ENCODE measurements around the gene GID8.
A peak's percentile ranks its signal among the peaks of the same experiment; 100 is the strongest.

The GID8 gene

GRCh38 chr20:62971211-62971949 is 33.4 kb downstream of the GID8 start:
- H3K9ac ChIP-seq (ENCODE audit: low read depth, low read length), result no peak overlapping the region
- no peak overlapping the region for H3K4me3 ChIP-seq (ENCODE audit: low read length)
- H3K4me2 ChIP-seq (ENCODE audit: low read length), result no peak overlapping the region
- H3K9me3 ChIP-seq (replicated peaks; ENCODE audit: low read length), result no peaks in the 10 kb centered on the region
- H3K36me3 ChIP-seq (ENCODE audit: insufficient read depth, low read length), result no peaks in the 10 kb centered on the region
- no peaks in the 10 kb centered on the region for H3K4me1 ChIP-seq (ENCODE audit: control insufficient read depth, insufficient read depth, low read length)
- peaks cover 38% of the 10 kb centered on the region for H3K27me3 ChIP-seq (ENCODE audit: control insufficient read depth, insufficient read depth, low read length)

DNA sequence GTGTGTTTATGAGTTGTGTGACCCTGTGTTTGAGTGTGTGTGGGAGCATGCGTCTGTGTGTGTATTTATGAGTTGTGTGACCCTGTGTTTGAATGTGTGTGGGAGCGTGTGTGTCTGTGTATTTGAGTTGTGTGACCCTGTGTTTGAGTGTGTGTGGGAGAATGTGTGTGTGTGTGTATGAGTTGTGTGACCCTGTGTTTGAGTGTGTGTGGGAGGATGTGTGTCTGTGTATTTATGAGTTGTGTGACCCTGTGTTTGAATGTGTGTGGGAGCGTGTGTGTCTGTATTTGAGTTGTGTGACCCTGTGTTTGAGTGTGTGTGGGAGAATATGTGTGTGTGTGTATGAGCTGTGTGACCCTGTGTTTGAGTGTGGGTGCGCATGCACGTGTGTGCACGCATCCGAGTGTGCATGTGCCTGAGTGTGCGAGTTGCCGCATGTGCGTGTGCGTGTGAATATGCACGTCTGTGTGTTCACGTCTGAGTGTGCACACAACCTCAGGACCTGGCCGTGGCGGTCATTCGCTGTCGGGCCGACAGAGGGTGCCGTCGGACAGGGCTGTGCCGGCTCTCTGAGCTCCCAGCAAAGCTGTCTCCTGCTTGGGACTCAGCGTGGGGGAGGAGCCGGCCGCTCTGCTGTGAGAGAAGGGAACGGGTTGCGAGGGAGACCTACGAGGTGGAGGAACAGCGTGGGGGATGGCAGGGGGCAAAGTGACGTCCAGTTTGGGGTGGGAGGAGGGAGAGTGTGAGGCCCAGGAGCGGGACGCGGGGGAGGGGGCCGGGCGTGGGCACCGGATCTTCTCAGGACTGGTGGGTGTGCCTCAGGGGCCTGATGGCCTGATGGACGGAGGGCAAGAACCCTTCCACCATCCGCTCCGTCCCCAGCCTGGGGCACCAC is 34.2 kb downstream of the GID8 start:
- Histone ChIP-seq H3K4me2 (ENCODE audit: low read length) (peak overlapping the region; percentile 58), H3K9me3 (replicated peaks; ENCODE audit: low read length) (no peaks in the 10 kb centered on the region), H3K9ac (ENCODE audit: low read depth, low read length) (no peak overlapping the region), H3K36me3 (ENCODE audit: insufficient read depth, low read length) (no peaks in the 10 kb centered on the region), H3K27me3 (ENCODE audit: control insufficient read depth, insufficient read depth, low read length) (peaks cover 38% of the 10 kb centered on the region), H3K4me3 (ENCODE audit: low read length) (peak overlapping the region; percentile 36), H3K4me1 (ENCODE audit: control insufficient read depth, insufficient read depth, low read length) (no peaks in the 10 kb centered on the region)

DNA sequence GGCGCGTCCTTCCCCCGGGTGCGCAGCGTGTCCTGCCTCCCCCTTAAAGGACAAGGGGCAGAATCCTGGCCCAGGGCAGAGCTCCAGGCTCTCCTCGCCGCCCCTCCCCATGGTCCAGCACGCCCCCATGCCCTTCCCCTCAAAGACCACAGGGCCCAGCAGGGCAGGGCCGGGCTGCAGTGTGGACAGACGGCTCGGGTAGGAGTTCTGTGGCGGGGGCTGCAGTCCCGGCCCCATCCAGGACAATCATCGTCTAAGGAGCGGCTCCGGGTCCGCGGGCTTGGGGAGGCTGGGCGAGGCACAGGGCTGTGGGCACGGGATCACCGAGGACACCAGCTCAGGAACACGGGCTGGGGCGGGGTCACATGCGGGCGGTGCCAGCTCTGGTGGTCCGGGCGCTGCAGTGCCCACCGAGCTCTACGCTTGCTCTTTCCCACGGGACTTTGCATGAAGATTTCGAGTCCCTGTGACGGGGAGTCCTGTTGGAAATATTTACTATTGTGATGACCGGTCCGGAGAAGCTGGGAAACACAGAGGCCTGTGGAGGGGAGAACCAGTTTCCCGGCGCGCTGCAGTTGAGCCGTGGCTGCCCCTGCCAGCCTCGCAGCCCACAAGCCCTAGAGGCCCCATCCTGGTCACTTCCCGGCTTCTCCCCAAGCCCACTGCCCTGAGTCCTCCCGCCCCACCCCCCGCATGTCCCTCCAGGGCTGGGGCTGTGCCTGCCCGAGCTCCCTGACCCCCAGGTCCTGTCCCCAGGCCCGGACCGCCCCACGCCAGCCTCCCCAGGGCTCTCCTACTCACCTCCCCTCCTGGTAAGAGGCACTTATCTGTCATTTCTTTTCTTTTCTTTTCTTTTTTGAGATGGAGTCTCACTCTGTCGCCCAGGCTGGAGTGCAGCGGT is 35.1 kb downstream of the GID8 start:
- H3K4me2 ChIP-seq (ENCODE audit: low read length), result no peak overlapping the region
- no peaks in the 10 kb centered on the region for H3K9me3 ChIP-seq (replicated peaks; ENCODE audit: low read length)
- no peaks in the 10 kb centered on the region for H3K36me3 ChIP-seq (ENCODE audit: insufficient read depth, low read length)
- no peak overlapping the region for H3K9ac ChIP-seq (ENCODE audit: low read depth, low read length)
- H3K4me3 ChIP-seq (ENCODE audit: low read length), result no peak overlapping the region
- peaks cover 47% of the 10 kb centered on the region for H3K27me3 ChIP-seq (ENCODE audit: control insufficient read depth, insufficient read depth, low read length)
- no peaks in the 10 kb centered on the region for H3K4me1 ChIP-seq (ENCODE audit: control insufficient read depth, insufficient read depth, low read length)

GRCh38 chr20:62975251-62975760 is 37.4 kb downstream of the GID8 start:
- Histone ChIP-seq H3K4me1 (ENCODE audit: control insufficient read depth, insufficient read depth, low read length) (no peaks in the 10 kb centered on the region), H3K9ac (ENCODE audit: low read depth, low read length) (no peak overlapping the region), H3K4me2 (ENCODE audit: low read length) (no peak overlapping the region), H3K9me3 (replicated peaks; ENCODE audit: low read length) (no peaks in the 10 kb centered on the region), H3K4me3 (ENCODE audit: low read length) (no peak overlapping the region), H3K36me3 (ENCODE audit: insufficient read depth, low read length) (no peaks in the 10 kb centered on the region), H3K27me3 (ENCODE audit: control insufficient read depth, insufficient read depth, low read length) (peaks cover 56% of the 10 kb centered on the region)

GRCh38 chr20:62975812-62976508 is 38.0 kb downstream of the GID8 start:
- no peak overlapping the region for H3K4me2 ChIP-seq (ENCODE audit: low read length)
- H3K27me3 ChIP-seq (ENCODE audit: control insufficient read depth, insufficient read depth, low read length), result peaks cover 59% of the 10 kb centered on the region
- H3K4me1 ChIP-seq (ENCODE audit: control insufficient read depth, insufficient read depth, low read length), result no peaks in the 10 kb centered on the region
- H3K4me3 ChIP-seq (ENCODE audit: low read length), result no peak overlapping the region
- H3K36me3 ChIP-seq (ENCODE audit: insufficient read depth, low read length), result no peaks in the 10 kb centered on the region
- no peaks in the 10 kb centered on the region for H3K9me3 ChIP-seq (replicated peaks; ENCODE audit: low read length)
- H3K9ac ChIP-seq (ENCODE audit: low read depth, low read length), result no peak overlapping the region

DNA sequence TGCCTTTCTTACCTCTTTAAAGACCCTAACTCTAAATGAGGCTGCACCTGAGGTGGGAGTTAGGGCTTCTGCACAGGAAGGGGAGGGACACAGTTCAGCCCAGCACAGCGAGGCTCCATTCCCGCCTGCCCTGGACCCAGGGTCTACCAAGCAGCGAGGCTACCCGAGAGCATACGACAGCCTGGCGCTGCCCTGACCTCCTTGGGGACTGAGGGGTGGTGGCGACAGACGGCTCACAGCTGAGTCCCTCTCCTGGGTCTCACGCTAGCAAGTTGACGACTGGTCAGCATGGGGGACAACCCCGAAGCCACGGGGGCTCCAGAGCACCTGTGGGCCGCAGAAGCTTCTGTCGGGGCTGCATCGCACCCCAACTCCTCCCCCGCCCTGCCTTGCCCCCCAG is 38.9 kb downstream of the GID8 start:
- no peak overlapping the region for H3K4me2 ChIP-seq (ENCODE audit: low read length)
- no peak overlapping the region for H3K4me3 ChIP-seq (ENCODE audit: low read length)
- no peak overlapping the region for H3K9ac ChIP-seq (ENCODE audit: low read depth, low read length)
- H3K4me1 ChIP-seq (ENCODE audit: control insufficient read depth, insufficient read depth, low read length), result no peaks in the 10 kb centered on the region
- peaks cover 66% of the 10 kb centered on the region for H3K27me3 ChIP-seq (ENCODE audit: control insufficient read depth, insufficient read depth, low read length)
- H3K9me3 ChIP-seq (replicated peaks; ENCODE audit: low read length), result no peaks in the 10 kb centered on the region
- no peaks in the 10 kb centered on the region for H3K36me3 ChIP-seq (ENCODE audit: insufficient read depth, low read length)

DNA sequence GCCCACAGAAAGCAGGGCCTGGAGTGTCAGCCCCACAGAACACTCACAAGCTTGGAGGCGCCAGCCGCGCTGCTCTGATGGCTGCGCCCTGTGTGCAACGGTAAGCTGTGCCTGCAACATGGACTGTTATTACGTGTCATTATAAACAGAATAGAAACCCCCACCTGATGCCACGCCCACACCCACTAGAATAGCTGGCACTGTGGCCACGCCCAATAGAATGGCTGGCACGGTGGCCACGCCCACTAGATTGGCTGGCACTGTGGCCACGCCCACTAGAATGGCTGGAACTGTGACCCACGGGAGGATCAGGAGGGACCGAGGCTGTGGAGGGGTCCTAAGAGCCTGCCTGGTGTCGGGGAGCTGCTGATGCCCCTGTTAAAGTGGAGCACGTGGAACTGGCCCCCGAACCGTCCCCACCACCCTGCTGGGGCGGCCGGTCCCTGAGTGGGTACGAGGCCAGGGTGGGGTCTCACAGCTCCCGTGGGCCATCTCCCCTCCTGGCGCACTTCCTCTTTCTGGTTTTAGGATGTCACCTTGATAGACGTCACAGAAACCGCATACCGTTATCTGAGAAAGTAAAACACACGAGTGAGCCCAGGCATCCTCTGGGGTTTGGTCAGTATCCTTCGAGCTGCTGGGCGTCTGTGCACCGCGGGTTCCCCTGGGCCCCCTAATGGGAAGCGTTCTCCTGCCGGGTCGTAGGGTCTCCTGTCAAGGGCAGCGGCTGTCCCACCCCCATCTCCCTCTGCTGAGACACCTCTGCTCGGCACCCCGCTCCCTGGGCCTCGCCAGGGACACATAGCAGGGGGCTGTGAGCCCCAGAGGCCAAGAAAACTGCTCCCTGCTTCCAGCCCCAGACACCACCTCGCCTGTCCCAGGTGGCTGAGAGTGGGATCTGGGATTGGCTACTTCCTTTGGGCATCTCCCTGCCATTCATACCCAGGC is 39.9 kb downstream of the GID8 start:
- Histone ChIP-seq H3K9me3 (replicated peaks; ENCODE audit: low read length) (no peaks in the 10 kb centered on the region), H3K4me3 (ENCODE audit: low read length) (no peak overlapping the region), H3K4me1 (ENCODE audit: control insufficient read depth, insufficient read depth, low read length) (no peaks in the 10 kb centered on the region), H3K36me3 (ENCODE audit: insufficient read depth, low read length) (no peaks in the 10 kb centered on the region), H3K4me2 (ENCODE audit: low read length) (no peak overlapping the region), H3K9ac (ENCODE audit: low read depth, low read length) (no peak overlapping the region), H3K27me3 (ENCODE audit: control insufficient read depth, insufficient read depth, low read length) (peaks cover 70% of the 10 kb centered on the region)

DNA sequence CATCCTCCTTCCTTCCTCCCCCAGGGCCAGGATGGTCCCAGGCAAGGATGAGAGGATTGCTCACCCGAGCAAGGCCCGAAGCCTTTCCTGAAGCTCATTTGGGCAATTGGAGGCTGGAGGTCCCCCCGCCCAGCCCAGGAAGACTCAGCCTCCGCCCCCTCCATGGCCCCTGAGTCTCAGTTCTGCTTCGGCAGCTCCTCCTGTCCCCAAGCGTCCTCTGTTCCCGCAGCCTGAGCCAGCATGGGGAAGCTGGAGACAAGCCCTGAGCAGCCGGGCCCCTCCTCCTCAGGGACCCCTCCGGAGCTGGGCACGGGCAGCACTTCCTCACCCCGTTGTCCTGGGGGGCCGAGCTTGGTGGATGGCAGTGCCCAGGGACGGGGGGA is 40.6 kb downstream of the GID8 start:
- H3K4me2 ChIP-seq (ENCODE audit: low read length), result no peak overlapping the region
- no peaks in the 10 kb centered on the region for H3K9me3 ChIP-seq (replicated peaks; ENCODE audit: low read length)
- H3K4me3 ChIP-seq (ENCODE audit: low read length), result no peak overlapping the region
- H3K27me3 ChIP-seq (ENCODE audit: control insufficient read depth, insufficient read depth, low read length), result peaks cover 73% of the 10 kb centered on the region
- H3K9ac ChIP-seq (ENCODE audit: low read depth, low read length), result no peak overlapping the region
- no peaks in the 10 kb centered on the region for H3K36me3 ChIP-seq (ENCODE audit: insufficient read depth, low read length)
- H3K4me1 ChIP-seq (ENCODE audit: control insufficient read depth, insufficient read depth, low read length), result no peaks in the 10 kb centered on the region

DNA sequence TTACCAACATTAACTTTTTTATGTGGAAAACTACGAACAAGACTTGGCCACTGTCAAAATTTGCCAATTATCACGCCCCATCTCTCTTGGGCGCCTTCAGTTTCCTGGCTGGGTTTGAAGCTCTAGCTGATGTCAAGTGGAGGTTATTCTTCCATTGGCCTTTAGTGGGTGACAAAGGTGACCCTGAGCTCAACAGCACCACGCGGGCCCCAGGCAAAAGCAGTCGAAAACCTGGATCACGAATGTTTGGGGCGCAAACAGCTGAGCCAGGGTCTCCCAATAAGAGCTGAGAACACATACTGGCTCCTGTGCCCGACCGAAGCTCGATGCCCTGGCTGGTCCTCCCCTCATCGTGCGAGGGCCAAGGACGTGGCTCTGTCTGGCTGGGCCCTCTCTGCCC is 41.4 kb downstream of the GID8 start:
- H3K4me2 ChIP-seq (ENCODE audit: low read length), result no peak overlapping the region

DNA sequence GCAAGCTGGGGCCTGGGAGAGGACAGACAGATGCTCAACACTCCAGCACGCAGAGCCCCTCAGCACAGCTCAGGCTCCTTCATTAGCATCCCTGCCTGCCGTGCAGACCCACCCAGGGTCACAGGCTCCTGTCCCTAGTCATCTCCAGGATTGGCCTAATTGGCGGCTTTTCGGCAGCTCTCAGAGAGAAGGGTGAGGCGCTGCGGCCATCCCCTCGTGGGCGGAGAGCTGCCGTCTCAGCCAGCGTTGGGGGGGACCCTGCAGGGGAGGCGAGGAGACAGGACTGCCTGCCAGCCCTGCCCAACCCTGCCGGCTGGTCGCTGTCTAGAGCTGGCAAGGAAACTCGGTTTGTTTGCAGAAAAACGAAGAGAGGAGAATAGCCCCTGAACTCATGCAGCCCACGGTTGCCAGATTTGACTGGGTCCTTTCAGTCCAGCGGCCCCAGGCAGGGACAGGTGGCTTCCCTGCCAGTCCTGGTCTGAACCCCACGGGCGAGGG is 42.0 kb downstream of the GID8 start:
- H3K9ac ChIP-seq (ENCODE audit: low read depth, low read length), result no peak overlapping the region
- H3K4me3 ChIP-seq (ENCODE audit: low read length), result no peak overlapping the region
- no peaks in the 10 kb centered on the region for H3K4me1 ChIP-seq (ENCODE audit: control insufficient read depth, insufficient read depth, low read length)
- H3K4me2 ChIP-seq (ENCODE audit: low read length), result no peak overlapping the region
- H3K27me3 ChIP-seq (ENCODE audit: control insufficient read depth, insufficient read depth, low read length), result peaks cover 73% of the 10 kb centered on the region
- H3K36me3 ChIP-seq (ENCODE audit: insufficient read depth, low read length), result no peaks in the 10 kb centered on the region
- no peaks in the 10 kb centered on the region for H3K9me3 ChIP-seq (replicated peaks; ENCODE audit: low read length)

More for the DNA sequence above, 41.4 kb downstream of the GID8 start:
- Histone ChIP-seq H3K9ac (ENCODE audit: low read depth, low read length) (no peak overlapping the region), H3K4me3 (ENCODE audit: low read length) (no peak overlapping the region), H3K36me3 (ENCODE audit: insufficient read depth, low read length) (no peaks in the 10 kb centered on the region), H3K9me3 (replicated peaks; ENCODE audit: low read length) (no peaks in the 10 kb centered on the region), H3K4me1 (ENCODE audit: control insufficient read depth, insufficient read depth, low read length) (no peaks in the 10 kb centered on the region), H3K27me3 (ENCODE audit: control insufficient read depth, insufficient read depth, low read length) (peaks cover 74% of the 10 kb centered on the region)

All from skeletal muscle satellite cell (primary cell).